HepG2 (cell line): Measurements from ENCODE around the gene C14orf119. TPM values are rescaled to one million over a fixed set of nuclear protein-coding genes. Genes with fewer than 3 reads are reported as not detected.

Source experiments
- FIP1L1 ChIP-seq: fragments of 200-400 bp; formaldehyde crosslinking; IDR thresholded peaks from 2 replicates; pipeline ENCODE4 v1.6.1; 2018; ENCODE audit warnings: low read depth, mild to moderate bottlenecking, low read length, moderate library complexity, borderline replicate concordance; ENCODE audit not compliant: insufficient read depth
- FOXK2 ChIP-seq: fragments of 450-650 bp; IDR thresholded peaks from 2 replicates; pipeline ENCODE4 v1.6.1; 2016
- HMGXB3 ChIP-seq: sonication (generic); formaldehyde crosslinking; IDR thresholded peaks from 2 replicates; pipeline ENCODE4 v1.4.0; 2020; ENCODE audit warnings: missing genetic modification reagents, borderline replicate concordance
- HOXA9 ChIP-seq: sonication (generic); formaldehyde crosslinking; IDR thresholded peaks from 2 replicates; pipeline ENCODE4 v1.8.1; 2022; ENCODE audit warnings: missing genetic modification reagents, mild to moderate bottlenecking, moderate library complexity, borderline replicate concordance
- ISL2 ChIP-seq: sonication (generic); formaldehyde crosslinking; IDR thresholded peaks from 2 replicates; pipeline ENCODE4 v1.5.0; 2020; ENCODE audit warnings: missing genetic modification reagents
- PATZ1 ChIP-seq: sonication (generic); formaldehyde crosslinking; IDR thresholded peaks from 2 replicates; pipeline ENCODE4 v1.4.0; 2020; ENCODE audit warnings: missing genetic modification reagents
- RFXAP ChIP-seq: sonication (generic); formaldehyde crosslinking; IDR thresholded peaks from 2 replicates; pipeline ENCODE4 v1.4.0; 2020; ENCODE audit warnings: missing genetic modification reagents, borderline replicate concordance
- SIN3B ChIP-seq: fragments of 150-350 bp; IDR thresholded peaks from 2 replicates; pipeline ENCODE4 v1.6.1; 2014; ENCODE audit warnings: low read length
- TFDP2 ChIP-seq: sonication (generic); formaldehyde crosslinking; IDR thresholded peaks from 2 replicates; pipeline ENCODE4 v1.4.0; 2020; ENCODE audit warnings: missing genetic modification reagents
- ZBTB33 ChIP-seq: sonication (generic); formaldehyde crosslinking; IDR thresholded peaks from 2 replicates; pipeline ENCODE4 v1.4.0; 2020; ENCODE audit warnings: missing genetic modification reagents
- ZBTB34 ChIP-seq: sonication (generic); formaldehyde crosslinking; IDR thresholded peaks from 2 replicates; pipeline ENCODE4 v1.8.0; 2022; ENCODE audit warnings: mild to moderate bottlenecking, missing genetic modification reagents
- ZNF234 ChIP-seq: sonication (generic); formaldehyde crosslinking; conservative IDR thresholded peaks from 2 replicates; pipeline ENCODE4 v1.5.1; 2020; ENCODE audit warnings: mild to moderate bottlenecking, missing genetic modification reagents
- ZNF333 ChIP-seq: sonication (generic); formaldehyde crosslinking; IDR thresholded peaks from 2 replicates; pipeline ENCODE4 v1.4.0; 2020; ENCODE audit warnings: mild to moderate bottlenecking, missing genetic modification reagents, borderline replicate concordance
- ZNF44 ChIP-seq: sonication (generic); formaldehyde crosslinking; IDR thresholded peaks from 2 replicates; pipeline ENCODE4 v1.5.1; 2020; ENCODE audit warnings: mild to moderate bottlenecking, missing genetic modification reagents
- ZNF468 ChIP-seq: sonication (generic); formaldehyde crosslinking; IDR thresholded peaks from 2 replicates; pipeline ENCODE4 v1.8.0; 2022; ENCODE audit warnings: mild to moderate bottlenecking, moderate library complexity, missing genetic modification reagents
- ZNF614 ChIP-seq: IDR thresholded peaks from 2 replicates; pipeline ENCODE4 v1.6.1; 2018; ENCODE audit warnings: missing biosample characterization, missing genetic modification reagents, inconsistent platforms, borderline replicate concordance
- ZNF616 ChIP-seq: sonication (generic); formaldehyde crosslinking; IDR thresholded peaks from 2 replicates; pipeline ENCODE4 v1.5.0; 2020; ENCODE audit warnings: low read depth, mild to moderate bottlenecking, missing genetic modification reagents
- ZNF709 ChIP-seq: sonication (generic); formaldehyde crosslinking; IDR thresholded peaks from 2 replicates; pipeline ENCODE4 v1.5.0; 2020; ENCODE audit warnings: mild to moderate bottlenecking, missing genetic modification reagents
- ZNF773 ChIP-seq: sonication (generic); formaldehyde crosslinking; IDR thresholded peaks from 2 replicates; pipeline ENCODE4 v1.4.0; 2020; ENCODE audit warnings: missing genetic modification reagents, borderline replicate concordance
- polyA plus RNA-seq, 8 experiments: library from polyadenylated mRNA; depleted of rRNA in 3 of 8; stranded (reverse) in 7 of 8; unstranded in 1 of 8; fragments of >200 nt; fragmentation: Illumina TruSeq in 4 of 8; extraction: Trizol in 4 of 8; gene quantifications; 2 replicates each; pipeline versions ENCODE4 v1.2.1 to v1.2.3, GENCODE V29; 2011 to 2016; ENCODE audit warnings: low read depth in 4 of 8, missing spikeins in 1 of 8, mixed read lengths in 1 of 8; ENCODE audit not compliant: insufficient read depth in 1 of 8
- total RNA-seq, 5 experiments: library from RNA; depleted of rRNA; stranded (reverse); fragments of >200 nt; fragmentation: Illumina TruSeq; extraction: Trizol; gene quantifications; 2 replicates each; pipeline ENCODE4 v1.2.3, GENCODE V29; 2016; ENCODE audit warnings: low read depth in 1 of 5

Gene C14orf119
- total and polyA plus RNA-seq, 2 of the 13 experiments (the other 11 are each of a cell fraction or from before 2014, with no cell fraction given) = 117 to 206 TPM

GRCh38 chr14:23055621-23056144 lies 39.6 kb upstream of the C14orf119 start (continued):
- TF ChIP-seq HMGXB3 (no peak), ZNF616 (CRISPR knock-in tag) (0 out of 2 replicates have a peak, but pooled peaks have one; percentile 52), ZBTB33 (no peak), RFXAP (no peak), FOXK2 (no peak), SIN3B (no peak), TFDP2 (CRISPR knock-in tag) (no peak), ZBTB34 (no peak), PATZ1 (no peak), ZNF468 (CRISPR knock-in tag) (no peak), ZNF333 (CRISPR knock-in tag) (no peak; the same call in 1 of the 2 replicates), ISL2 (no peak), FIP1L1 (peak; percentile 16; the same call in 1 of the 2 replicates), ZNF709 (0 out of 2 replicates have a peak, but pooled peaks have one; percentile 69), ZNF234 (CRISPR knock-in tag) (no peak), ZNF614 (CRISPR knock-in tag) (no peak), HOXA9 (no peak), ZNF773 (CRISPR knock-in tag) (no peak), ZNF44 (CRISPR knock-in tag) (no peak)
